Measurements from ENCODE around the gene ATP8A1. TPM values are rescaled to one million over a fixed set of nuclear protein-coding genes. Genes with fewer than 3 reads are reported as not detected.
"Not testable (repeated sequence)": the region's sequence is repeated elsewhere in the genome, so short reads cannot be mapped to it uniquely, and the experiment has no call there.

Gene ATP8A1
- total RNA-seq, 1 donor from 2014 or later = 11.6 TPM

DNA sequence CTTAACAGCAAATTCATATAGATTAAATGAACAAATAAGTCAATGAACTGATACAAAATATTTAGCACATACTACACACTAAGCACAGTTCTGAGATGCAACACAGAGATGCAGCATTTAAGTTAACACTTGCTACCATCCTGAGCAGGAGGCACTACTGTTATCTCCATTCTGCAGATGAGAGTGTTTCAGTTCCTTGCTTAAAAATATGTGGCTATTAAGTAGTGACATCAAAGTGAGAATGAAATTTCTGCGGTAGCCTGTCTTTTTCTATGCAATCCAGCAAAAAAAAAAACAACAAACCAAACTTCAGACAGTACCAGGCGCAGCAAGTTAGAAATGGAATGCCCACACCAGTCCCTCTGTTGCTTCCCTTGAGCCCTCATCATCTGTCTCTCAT, 168.8 kb downstream of the ATP8A1 start:
- TF ChIP-seq, protein P1, sequence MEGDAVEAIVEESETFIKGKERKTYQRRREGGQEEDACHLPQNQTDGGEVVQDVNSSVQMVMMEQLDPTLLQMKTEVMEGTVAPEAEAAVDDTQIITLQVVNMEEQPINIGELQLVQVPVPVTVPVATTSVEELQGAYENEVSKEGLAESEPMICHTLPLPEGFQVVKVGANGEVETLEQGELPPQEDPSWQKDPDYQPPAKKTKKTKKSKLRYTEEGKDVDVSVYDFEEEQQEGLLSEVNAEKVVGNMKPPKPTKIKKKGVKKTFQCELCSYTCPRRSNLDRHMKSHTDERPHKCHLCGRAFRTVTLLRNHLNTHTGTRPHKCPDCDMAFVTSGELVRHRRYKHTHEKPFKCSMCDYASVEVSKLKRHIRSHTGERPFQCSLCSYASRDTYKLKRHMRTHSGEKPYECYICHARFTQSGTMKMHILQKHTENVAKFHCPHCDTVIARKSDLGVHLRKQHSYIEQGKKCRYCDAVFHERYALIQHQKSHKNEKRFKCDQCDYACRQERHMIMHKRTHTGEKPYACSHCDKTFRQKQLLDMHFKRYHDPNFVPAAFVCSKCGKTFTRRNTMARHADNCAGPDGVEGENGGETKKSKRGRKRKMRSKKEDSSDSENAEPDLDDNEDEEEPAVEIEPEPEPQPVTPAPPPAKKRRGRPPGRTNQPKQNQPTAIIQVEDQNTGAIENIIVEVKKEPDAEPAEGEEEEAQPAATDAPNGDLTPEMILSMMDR (conservative IDR thresholded peaks at IDR 0.05) = no peak
- no peak for DNase-seq (ENCODE audit: extremely low spot score, unreplicated experiment)
- Mint-ChIP-seq H3K9me3 (no peaks in the 10 kb centered on the region), H3K27ac (no peak overlapping the region), H3K36me3 (no peaks in the 10 kb centered on the region), H3K4me1 (ENCODE audit: unreplicated experiment) (peaks cover 10% of the 10 kb centered on the region), H3K4me3 (no peak overlapping the region), H3K27me3 (peaks cover 17% of the 10 kb centered on the region)

DNA sequence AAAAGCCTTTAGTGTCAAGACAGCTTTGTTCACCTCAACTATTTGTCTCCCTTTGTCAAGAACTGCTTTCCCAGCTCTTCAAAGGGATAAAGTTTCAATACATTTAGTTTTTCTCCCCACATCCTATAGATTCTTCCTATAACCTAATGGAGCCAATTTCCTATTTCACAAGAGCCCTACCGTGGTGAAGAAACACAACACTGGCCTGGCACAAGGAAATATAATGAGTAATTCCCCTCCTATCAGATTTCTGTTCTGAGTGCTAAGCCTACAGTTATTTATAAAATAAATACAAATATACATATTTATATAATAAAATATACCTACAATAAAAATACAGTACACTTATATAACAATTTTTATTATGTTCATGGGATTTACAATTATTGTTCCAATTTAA, 169.7 kb downstream of the ATP8A1 start:
- Mint-ChIP-seq H3K4me3 (no peak overlapping the region), H3K27me3 (peaks cover 17% of the 10 kb centered on the region), H3K4me1 (ENCODE audit: unreplicated experiment) (peaks cover 10% of the 10 kb centered on the region), H3K9me3 (no peaks in the 10 kb centered on the region), H3K36me3 (no peaks in the 10 kb centered on the region), H3K27ac (no peak overlapping the region)
- DNase-seq (ENCODE audit: extremely low spot score, unreplicated experiment) = no peak
- TF ChIP-seq, protein P1 (conservative IDR thresholded peaks at IDR 0.05) = no peak

DNA sequence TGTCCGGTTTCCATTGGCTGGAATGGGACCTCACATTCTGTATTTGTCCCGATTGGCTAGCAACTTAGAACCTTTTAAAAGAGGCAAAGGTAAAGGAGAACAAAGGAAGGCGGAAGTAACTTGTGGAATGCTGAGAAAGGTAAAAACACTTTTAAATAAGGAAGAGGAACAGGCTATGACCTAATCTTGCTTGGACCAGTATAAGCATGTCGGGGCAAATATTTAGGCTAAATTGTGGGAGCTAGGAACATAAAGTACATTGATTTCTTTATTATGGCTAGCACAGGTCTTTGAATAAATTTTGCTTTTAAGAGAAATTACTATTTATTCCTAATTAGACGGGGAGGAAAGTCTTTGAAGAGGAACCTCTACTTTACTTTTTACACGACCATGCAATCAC, 170.7 kb downstream of the ATP8A1 start:
- not testable (repeated sequence) for DNase-seq (ENCODE audit: extremely low spot score, unreplicated experiment); H3K4me1 Mint-ChIP-seq (ENCODE audit: unreplicated experiment); H3K9me3 Mint-ChIP-seq; H3K4me3 Mint-ChIP-seq; H3K27ac Mint-ChIP-seq; H3K36me3 Mint-ChIP-seq
- peaks cover 17% of the 10 kb centered on the region for H3K27me3 Mint-ChIP-seq

DNA sequence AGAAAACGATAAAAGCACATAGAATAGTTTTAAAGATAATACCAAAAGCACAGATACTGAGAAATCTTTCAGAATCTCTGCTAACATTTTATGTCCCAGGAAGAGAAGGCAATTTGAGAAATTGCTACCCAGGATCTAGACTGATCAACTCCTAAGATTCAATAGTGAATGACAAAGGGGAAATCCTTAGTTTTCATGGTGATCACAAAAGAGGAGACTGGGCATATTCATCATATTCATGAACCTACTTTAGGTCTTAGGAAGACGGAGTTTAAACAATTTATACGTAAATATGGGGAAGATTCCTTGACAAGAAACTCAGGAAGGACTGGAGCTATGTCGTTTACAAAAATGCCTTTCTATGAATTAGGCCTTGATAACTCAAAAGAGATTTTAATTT, 172.3 kb downstream of the ATP8A1 start:
- H3K36me3 Mint-ChIP-seq = no peaks in the 10 kb centered on the region
- H3K27ac Mint-ChIP-seq = no peak overlapping the region
- no peak for DNase-seq (ENCODE audit: extremely low spot score, unreplicated experiment)
- no peak overlapping the region for H3K4me3 Mint-ChIP-seq
- peaks cover 6% of the 10 kb centered on the region for H3K27me3 Mint-ChIP-seq
- TF ChIP-seq, protein P1 (conservative IDR thresholded peaks at IDR 0.05) = no peak
- H3K4me1 Mint-ChIP-seq (ENCODE audit: unreplicated experiment) = peaks cover 10% of the 10 kb centered on the region
- H3K9me3 Mint-ChIP-seq = no peaks in the 10 kb centered on the region

DNA sequence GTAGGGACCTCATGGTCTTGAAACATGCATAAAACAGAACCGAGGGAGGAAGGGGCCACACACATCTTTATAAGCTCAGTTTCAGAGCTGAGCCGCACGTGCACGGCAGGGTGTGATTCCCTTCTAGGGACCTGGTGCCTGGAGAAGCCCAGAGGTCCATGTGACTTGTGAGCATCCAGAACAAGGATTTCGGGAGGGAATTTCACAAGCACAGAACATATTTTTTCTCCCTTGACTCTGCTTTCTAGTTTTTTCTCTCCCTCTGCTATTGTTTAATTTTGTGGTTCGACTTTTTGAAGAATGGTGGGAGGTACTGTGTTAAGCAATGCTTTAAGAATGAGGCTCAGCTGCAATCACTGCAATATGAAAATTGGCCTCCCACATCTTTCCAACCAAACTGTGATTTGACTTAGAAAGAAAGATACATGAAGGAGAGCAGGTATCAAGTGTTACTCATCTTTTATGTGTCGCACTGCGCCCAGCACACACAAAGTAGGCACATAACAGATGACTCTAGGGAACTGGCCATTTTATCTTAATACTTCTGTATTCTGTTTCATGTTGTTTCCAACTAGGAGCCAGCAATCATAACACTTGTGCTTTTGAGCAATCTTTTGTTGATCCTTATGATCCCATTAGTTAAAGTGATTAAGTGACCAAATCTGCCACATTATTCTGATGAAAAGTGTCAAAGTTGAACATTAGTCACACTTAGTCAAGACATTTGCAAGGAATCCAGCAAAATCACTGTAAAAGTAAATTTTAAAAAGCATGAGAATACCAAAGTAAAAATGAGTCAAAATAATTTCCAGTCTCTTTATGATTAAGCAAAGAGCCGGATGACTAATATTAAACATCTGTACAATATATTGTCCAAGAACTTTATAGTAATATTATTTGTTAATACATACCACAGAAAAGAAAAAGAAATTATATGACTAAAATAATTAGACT, 173.2 kb downstream of the ATP8A1 start:
- Mint-ChIP-seq H3K9me3 (no peaks in the 10 kb centered on the region), H3K4me1 (ENCODE audit: unreplicated experiment) (peaks cover 6% of the 10 kb centered on the region), H3K4me3 (no peak overlapping the region), H3K27me3 (peaks cover 4% of the 10 kb centered on the region), H3K36me3 (no peaks in the 10 kb centered on the region), H3K27ac (no peak overlapping the region)
- TF ChIP-seq, protein P1 (conservative IDR thresholded peaks at IDR 0.05) = no peak
- no peak for DNase-seq (ENCODE audit: extremely low spot score, unreplicated experiment)

DNA sequence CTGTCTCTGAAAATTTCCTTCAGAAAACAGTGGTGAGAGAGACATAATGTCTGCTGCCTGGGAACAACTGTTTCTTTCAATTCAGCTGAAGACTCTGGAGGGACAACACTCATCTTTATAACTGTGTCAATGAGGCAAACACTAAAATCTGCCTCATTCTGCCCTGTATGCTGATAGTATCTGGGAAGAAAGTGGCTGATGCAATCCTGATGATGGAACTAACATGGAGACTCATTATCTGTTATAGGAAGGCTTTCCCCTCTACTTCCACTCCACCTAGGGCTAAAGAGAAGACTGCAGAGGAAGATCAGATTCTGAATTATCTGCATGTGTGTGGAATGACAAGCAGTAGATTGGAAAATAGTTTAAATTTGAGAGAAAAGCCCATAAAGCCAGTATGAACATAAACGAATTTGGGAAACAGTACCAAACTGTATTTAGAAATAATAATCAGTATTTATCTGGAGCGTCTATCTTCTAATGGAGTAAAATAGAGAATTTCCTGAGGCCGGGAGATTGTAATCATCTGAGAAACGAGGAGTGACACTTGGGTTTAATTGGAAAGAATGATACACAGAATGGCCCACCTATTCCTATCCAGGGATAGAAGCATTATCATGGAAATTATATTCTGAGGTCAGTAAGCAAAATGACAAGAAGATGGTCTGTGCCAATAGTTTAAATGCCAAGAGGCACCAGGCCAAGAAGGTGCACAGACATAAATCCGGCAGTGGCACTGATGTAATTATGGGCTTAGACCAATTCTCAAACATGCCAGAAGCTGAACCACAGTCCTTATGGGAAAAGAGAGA, 174.2 kb downstream of the ATP8A1 start:
- H3K27ac Mint-ChIP-seq = no peak overlapping the region
- H3K9me3 Mint-ChIP-seq = no peaks in the 10 kb centered on the region
- H3K27me3 Mint-ChIP-seq = no peaks in the 10 kb centered on the region
- DNase-seq (ENCODE audit: extremely low spot score, unreplicated experiment) = no peak
- TF ChIP-seq, protein P1 (conservative IDR thresholded peaks at IDR 0.05) = no peak
- no peaks in the 10 kb centered on the region for H3K36me3 Mint-ChIP-seq
- H3K4me1 Mint-ChIP-seq (ENCODE audit: unreplicated experiment) = peaks cover 3% of the 10 kb centered on the region
- H3K4me3 Mint-ChIP-seq = no peak overlapping the region

Measured in type B pancreatic cell (in vitro differentiated cells).